Measurements from ENCODE around the gene PHACTR3. TPM values are rescaled to one million over a fixed set of nuclear protein-coding genes. Genes with fewer than 3 reads are reported as not detected.

The PHACTR3 gene
- polyA plus RNA-seq, 2 of the 4 experiments (the other 2 are of a cell fraction): not detected

- DNase-seq (ENCODE audit: low read depth in 1 of 2, low spot score in 1 of 2): no peak
- POLR2A ChIA-PET: no interaction called here
- WGBS (ENCODE audit: missing lambda C conversion rate): 27% methylated on average over 9 of the region's 16 CpGs
- no peaks in the 10 kb centered on the region for H3K4me1 ChIP-seq
- no peak overlapping the region for H3K4me3 ChIP-seq
- no peak overlapping the region for H3K4me2 ChIP-seq
- no peak for FAIRE-seq
- TF ChIP-seq ATOH8 (CRISPR knock-in tag; IDR thresholded peaks at IDR 0.05; ENCODE audit: low read depth): no peak
- no peak for TF ChIP-seq TFCP2L1 (CRISPR knock-in tag; IDR thresholded peaks at IDR 0.05)
- no peak for TF ChIP-seq JUN (IDR thresholded peaks at IDR 0.05)
- TF ChIP-seq CHD2 (IDR thresholded peaks at IDR 0.05; ENCODE audit: low read length, partially characterized antibody): no peak
- TF ChIP-seq RARB (CRISPR knock-in tag; IDR thresholded peaks at IDR 0.05): no peak
- no peak for TF ChIP-seq FOSL2 (IDR thresholded peaks at IDR 0.05)
- no peak for TF ChIP-seq FOSL2 (CRISPR knock-in tag; IDR thresholded peaks at IDR 0.05)
- TF ChIP-seq HES2 (IDR thresholded peaks at IDR 0.05): no peak
- TF ChIP-seq ELK1 (IDR thresholded peaks at IDR 0.05; ENCODE audit: low read depth, low read length): no peak
- no peak for TF ChIP-seq RFX5 (IDR thresholded peaks at IDR 0.05)
- no peak for TF ChIP-seq GATA3 (IDR thresholded peaks at IDR 0.05; ENCODE audit: borderline replicate concordance)
- no peak for TF ChIP-seq HMGXB4 (CRISPR knock-in tag; IDR thresholded peaks at IDR 0.05; ENCODE audit: borderline replicate concordance)
- TF ChIP-seq ZC3H11A (IDR thresholded peaks at IDR 0.05): no peak
- no peak for TF ChIP-seq MAZ (IDR thresholded peaks at IDR 0.05; ENCODE audit: borderline replicate concordance, low read depth, low read length)
- no peak for TF ChIP-seq MAX (IDR thresholded peaks at IDR 0.05)
- no peak for TF ChIP-seq PHF8 (IDR thresholded peaks at IDR 0.05; ENCODE audit: borderline replicate concordance, low read depth)
- no peak for TF ChIP-seq USF2 (IDR thresholded peaks at IDR 0.05)
- no peak for TF ChIP-seq CBX8 (IDR thresholded peaks at IDR 0.05)
- TF ChIP-seq MAFK (IDR thresholded peaks at IDR 0.05; ENCODE audit: partially characterized antibody): no peak
- no peak overlapping the region; a peak in 1 of 6 replicates for H3K27ac ChIP-seq
- no peak for ATAC-seq
- no peaks in the 10 kb centered on the region for H3K9me3 ChIP-seq
- CTCF ChIA-PET: interaction anchor here (1.0 kb wide), 2 partner anchors 23 to 51 kb away, joined by 3 read pairs; no protein-coding TSS in a partner anchor
Measured at GRCh38 chr20:59827138-59828056, 223.1 kb downstream of the PHACTR3 start.

All from A549 (cell line).